GDM1 (cell line): ENCODE measurements around the gene HOXB5.

ENCODE experiments used
- DNase-seq: peaks from one replicate; lab custom pipeline; 2025; lab: John Stamatoyannopoulos, UW

HOXB5 gene

GRCh38 chr17:48589060-48589830, 4.3 kb downstream of the HOXB5 start:
- DNase-seq, result no peak

GRCh38 chr17:48588528-48588927, 5.1 kb downstream of the HOXB5 start:
- DNase-seq, result no peak

DNA sequence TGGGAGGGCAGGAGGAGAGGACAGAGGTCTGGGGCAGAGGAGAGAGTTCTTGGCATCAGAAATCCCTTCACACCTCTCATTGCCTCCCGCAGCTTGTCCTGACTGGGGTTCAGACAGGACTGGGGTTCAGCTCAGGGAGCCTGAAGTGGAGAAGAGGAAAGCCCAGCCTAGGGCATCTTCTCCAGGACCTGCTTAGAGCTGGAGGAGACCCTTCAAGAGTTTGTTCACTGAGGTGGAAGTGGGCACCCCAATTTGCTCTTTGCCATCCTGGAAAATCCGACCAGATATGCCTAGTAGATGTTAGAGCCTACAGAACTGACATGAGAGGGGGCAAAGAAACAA, 5.5 kb downstream of the HOXB5 start:
- no peak for DNase-seq

GRCh38 chr17:48587276-48588073, 6.1 kb downstream of the HOXB5 start:
- DNase-seq, result no peak

GRCh38 chr17:48586355-48587258, 7.0 kb downstream of the HOXB5 start:
- DNase-seq, result no peak

- no peak for DNase-seq
Measured at GRCh38 chr17:48584223-48584741, 9.3 kb downstream of the HOXB5 start.

DNA sequence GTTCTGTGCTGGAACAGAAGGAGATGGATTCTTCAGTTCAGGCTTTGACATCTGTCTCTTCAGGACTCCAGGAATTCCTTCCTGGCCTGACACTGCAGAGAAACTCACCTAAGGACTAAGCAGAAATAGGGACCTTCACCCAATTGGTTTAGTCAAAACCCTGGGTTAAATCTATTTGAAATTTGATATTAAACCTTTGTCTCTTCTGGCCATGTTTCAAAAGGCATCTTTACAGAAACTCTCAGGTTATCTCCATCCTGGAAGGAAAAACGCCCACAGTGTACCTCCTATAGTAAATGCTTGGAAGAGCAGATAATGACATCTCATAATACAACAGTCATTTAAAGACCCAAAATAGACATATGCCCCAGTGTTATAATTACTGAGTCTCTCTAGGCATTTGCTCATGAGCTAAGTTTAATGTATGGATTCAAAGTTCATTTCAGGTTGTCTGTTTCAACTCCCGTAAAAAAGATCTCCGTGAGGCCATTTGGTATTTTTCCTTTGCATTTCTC, 9.8 kb downstream of the HOXB5 start:
- DNase-seq, result no peak

- no peak for DNase-seq
Measured at GRCh38 chr17:48582750-48583069, 10.9 kb downstream of the HOXB5 start.

DNA sequence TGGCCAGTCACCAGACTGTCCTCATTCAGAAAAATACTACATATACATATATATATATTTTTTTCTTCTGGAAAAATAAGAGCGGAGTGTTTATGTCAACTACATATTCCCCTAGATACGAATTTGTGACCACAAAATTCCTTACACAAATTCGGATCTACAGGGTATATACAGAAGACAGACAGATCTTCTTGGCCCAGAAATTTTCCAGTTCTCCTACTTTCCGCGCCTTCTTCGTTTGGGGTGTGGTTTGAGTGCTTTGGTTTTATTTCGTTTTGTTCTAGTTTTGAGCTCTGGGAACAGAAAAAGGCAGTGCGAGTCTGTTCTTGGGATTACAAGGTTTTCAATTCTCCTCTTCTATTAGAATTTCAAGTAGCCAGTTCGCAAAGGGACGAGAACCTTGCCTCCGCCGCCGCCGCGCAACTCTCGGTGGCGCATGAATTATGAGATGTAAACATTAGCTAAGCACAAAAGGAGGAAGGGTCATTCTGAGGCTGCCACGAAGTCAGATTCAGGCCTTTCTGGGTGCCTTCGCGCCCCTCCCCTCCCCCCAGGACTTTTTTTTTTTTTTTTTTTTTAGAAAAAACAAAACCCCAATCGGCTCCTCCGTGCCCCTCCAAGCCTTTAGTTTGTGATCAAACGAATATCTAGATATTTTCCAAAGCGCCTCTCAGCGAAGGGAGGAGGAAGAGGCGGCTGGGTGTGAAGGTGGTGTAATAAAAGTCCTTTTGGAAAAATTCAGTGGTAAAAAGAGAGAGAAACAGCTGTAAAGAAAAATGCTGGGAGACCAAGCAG, 13.6 kb downstream of the HOXB5 start:
- DNase-seq, result no peak

- no peak for DNase-seq
Measured at GRCh38 chr17:48579471-48579759, 14.2 kb downstream of the HOXB5 start.

- DNase-seq, result no peak
Measured at GRCh38 chr17:48578616-48579470, 14.7 kb downstream of the HOXB5 start.

GRCh38 chr17:48577946-48578615, 15.5 kb downstream of the HOXB5 start, which contains the start of gene HOXB4:
Gene HOXB4 (minus strand): TSS chr17:48578350. CDS start chr17:48578319, 31 bp downstream.
- DNase-seq, result peak; percentile 70

DNA sequence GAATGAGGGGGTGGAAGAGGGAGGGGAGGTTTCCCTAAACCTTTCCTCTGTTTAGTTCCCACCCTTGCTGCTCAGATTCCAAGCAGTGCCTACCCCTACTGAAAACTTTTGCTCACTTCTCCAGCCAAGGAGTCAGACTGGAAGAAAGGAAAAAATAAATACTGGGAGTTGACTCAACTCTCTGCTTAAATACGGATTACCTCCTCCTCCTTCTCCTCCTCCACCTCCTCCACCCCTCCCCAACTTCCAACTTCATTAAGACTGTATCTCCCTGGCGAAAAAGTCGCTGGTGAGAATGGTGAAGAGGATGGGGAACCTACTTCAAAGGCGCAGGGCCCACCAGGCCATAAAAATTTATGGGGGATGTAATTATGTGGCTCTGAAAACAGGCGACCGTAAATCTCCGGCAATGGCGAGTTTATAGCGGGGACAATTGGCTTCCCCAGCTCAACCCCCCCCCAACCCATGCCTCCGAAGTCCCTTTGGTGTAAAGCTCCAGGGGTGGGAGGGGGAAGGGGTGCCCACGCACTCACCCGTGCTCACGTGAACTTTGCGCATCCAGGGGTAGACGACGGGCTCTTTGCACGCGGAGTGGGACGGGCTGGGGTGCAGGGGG, 16.1 kb downstream of the HOXB5 start:
- DNase-seq, result no peak

- DNase-seq, result no peak
Measured at GRCh38 chr17:48576479-48577309, 16.9 kb downstream of the HOXB5 start.

- DNase-seq, result no peak
Measured at GRCh38 chr17:48575673-48576478, 17.7 kb downstream of the HOXB5 start.

- DNase-seq, result no peak
Measured at GRCh38 chr17:48575066-48575582, 18.5 kb downstream of the HOXB5 start.

- no peak for DNase-seq
Measured at GRCh38 chr17:48574505-48575065, 19.0 kb downstream of the HOXB5 start.
